HepG2 (cell line): ENCODE measurements around the gene CLDN15. TPM values are rescaled to one million over a fixed set of nuclear protein-coding genes. Genes with fewer than 3 reads are reported as not detected.
A peak's percentile ranks its signal among the peaks of the same experiment; 100 is the strongest.

ENCODE experiments used
- ARID2 ChIP-seq: sonication (generic); formaldehyde crosslinking; IDR thresholded peaks from 2 replicates; pipeline ENCODE4 v1.8.1; 2022; ENCODE audit warnings: mild to moderate bottlenecking, missing genetic modification reagents, borderline replicate concordance
- ARNTL ChIP-seq: sonication (generic); formaldehyde crosslinking; IDR thresholded peaks from 2 replicates; pipeline ENCODE4 v1.4.0; 2020; ENCODE audit warnings: mild to moderate bottlenecking, missing genetic modification reagents
- ATF6 ChIP-seq: sonication (generic); formaldehyde crosslinking; conservative IDR thresholded peaks from 2 replicates; pipeline ENCODE4 v1.4.0; 2020; ENCODE audit warnings: missing genetic modification reagents
- BCL3 ChIP-seq: sonication (generic); formaldehyde crosslinking; IDR thresholded peaks from 2 replicates; pipeline ENCODE4 v1.5.1; 2020; ENCODE audit warnings: mild to moderate bottlenecking, missing genetic modification reagents, moderate library complexity
- GRHL1 ChIP-seq: sonication (generic); formaldehyde crosslinking; conservative IDR thresholded peaks from 2 replicates; pipeline ENCODE4 v1.8.0; 2022; ENCODE audit warnings: missing genetic modification reagents
- JDP2 ChIP-seq: sonication (generic); formaldehyde crosslinking; IDR thresholded peaks from 2 replicates; pipeline ENCODE4 v1.8.1; 2022; ENCODE audit warnings: missing genetic modification reagents, borderline replicate concordance
- NFIB ChIP-seq: sonication (generic); formaldehyde crosslinking; IDR thresholded peaks from 2 replicates; pipeline ENCODE4 v1.9.0; 2021; ENCODE audit warnings: missing genetic modification reagents, mild to moderate bottlenecking, borderline replicate concordance
- PAXIP1 ChIP-seq: sonication (generic); formaldehyde crosslinking; conservative IDR thresholded peaks from 2 replicates; pipeline ENCODE4 v1.4.0; 2020; ENCODE audit warnings: mild to moderate bottlenecking, missing genetic modification reagents, moderate library complexity
- POLR2A ChIP-seq, 2 experiments: IDR thresholded peaks; 2 replicates each; pipeline ENCODE4 v1.6.1; 2011; ENCODE audit warnings: low read depth in 2 of 2, low read length in 2 of 2, mild to moderate bottlenecking in 1 of 2, moderate library complexity in 1 of 2; ENCODE audit not compliant: insufficient read depth in 1 of 2
- RNF2 ChIP-seq: fragments of 450-650 bp; conservative IDR thresholded peaks from 2 replicates; pipeline ENCODE4 v1.6.1; 2016; ENCODE audit warnings: low read depth
- ZNF24 ChIP-seq: fragments of 450-650 bp; IDR thresholded peaks from 2 replicates; pipeline ENCODE4 v1.6.1; 2017; ENCODE audit warnings: antibody characterized with exemption, mild to moderate bottlenecking
- ZNF333 ChIP-seq: sonication (generic); formaldehyde crosslinking; IDR thresholded peaks from 2 replicates; pipeline ENCODE4 v1.4.0; 2020; ENCODE audit warnings: mild to moderate bottlenecking, missing genetic modification reagents, borderline replicate concordance
- ZNF350 ChIP-seq: sonication (generic); formaldehyde crosslinking; IDR thresholded peaks from 2 replicates; pipeline ENCODE4 v1.4.0; 2020; ENCODE audit warnings: mild to moderate bottlenecking, low read depth, missing genetic modification reagents, borderline replicate concordance
- ZNF550 ChIP-seq: sonication (generic); formaldehyde crosslinking; IDR thresholded peaks from 2 replicates; pipeline ENCODE4 v1.4.0; 2020; ENCODE audit warnings: mild to moderate bottlenecking, missing genetic modification reagents, borderline replicate concordance
- ZNF572 ChIP-seq: sonication (generic); formaldehyde crosslinking; IDR thresholded peaks from 2 replicates; pipeline ENCODE4 v1.5.1; 2020; ENCODE audit warnings: mild to moderate bottlenecking, missing genetic modification reagents
- ZNF687 ChIP-seq: sonication (generic); formaldehyde crosslinking; IDR thresholded peaks from 2 replicates; pipeline ENCODE4 v1.5.1; 2020; ENCODE audit warnings: mild to moderate bottlenecking, missing genetic modification reagents, moderate library complexity
- polyA plus RNA-seq, 8 experiments: library from polyadenylated mRNA; depleted of rRNA in 3 of 8; stranded (reverse) in 7 of 8; unstranded in 1 of 8; fragments of >200 nt; fragmentation: Illumina TruSeq in 4 of 8; extraction: Trizol in 4 of 8; gene quantifications; 2 replicates each; pipeline versions ENCODE4 v1.2.1 to v1.2.3, GENCODE V29; 2011 to 2016; ENCODE audit warnings: low read depth in 4 of 8, missing spikeins in 1 of 8, mixed read lengths in 1 of 8; ENCODE audit not compliant: insufficient read depth in 1 of 8
- total RNA-seq, 5 experiments: library from RNA; depleted of rRNA; stranded (reverse); fragments of >200 nt; fragmentation: Illumina TruSeq; extraction: Trizol; gene quantifications; 2 replicates each; pipeline ENCODE4 v1.2.3, GENCODE V29; 2016; ENCODE audit warnings: low read depth in 1 of 5

Gene CLDN15
- total and polyA plus RNA-seq, 2 of the 13 experiments (the other 11 are each of a cell fraction or from before 2014, with no cell fraction given): 7.1 to 17.8 TPM

- TF ChIP-seq ZNF687 (peak; percentile 54), NFIB (no peak), POLR2A (IDR thresholded peaks at IDR 0.05; ENCODE audit: insufficient read depth in 1 of 2, low read depth in 2 of 2, low read length in 2 of 2) (peak in 1 of 2 experiments; percentile 26; a peak in 1 of 4 replicates), JDP2 (CRISPR knock-in tag) (no peak), BCL3 (CRISPR knock-in tag) (no peak), ZNF572 (CRISPR knock-in tag) (no peak), GRHL1 (no peak), ZNF350 (no peak), ZNF550 (no peak), RNF2 (no peak), ARNTL (no peak), ARID2 (CRISPR knock-in tag) (no peak), PAXIP1 (CRISPR knock-in tag) (peak; percentile 53; the same call in 1 of the 2 replicates), ZNF24 (no peak), ZNF333 (no peak), ATF6 (no peak)
Measured at GRCh38 chr7:101231644-101232043, 6.0 kb downstream of the CLDN15 start (continued).
